ENCODE results near the gene CPN2. TPM values are rescaled to one million over a fixed set of nuclear protein-coding genes. Genes with fewer than 3 reads are reported as not detected.

CPN2 gene
- total RNA-seq, 1 experiment from 2014 or later, result not detected

- DNase-seq (ENCODE audit: low read depth), result no peak
These were observed 1.6 kb upstream of the CPN2 start for GRCh38 chr3:194352667-194353246.

- DNase-seq (ENCODE audit: low read depth), result no peak
These were observed 916 bp upstream of the CPN2 start for GRCh38 chr3:194351952-194352536.

- DNase-seq (ENCODE audit: low read depth), result no peak
These were observed 429 bp downstream of the CPN2 start for GRCh38 chr3:194350726-194351071.

- DNase-seq (ENCODE audit: low read depth), result no peak
These were observed 2.8 kb downstream of the CPN2 start for GRCh38 chr3:194348354-194348753.

- peak; percentile 39 for DNase-seq (ENCODE audit: low read depth)
These were observed 4.5 kb downstream of the CPN2 start for GRCh38 chr3:194346621-194347020.

- DNase-seq (ENCODE audit: low read depth), result no peak
These were observed 5.1 kb downstream of the CPN2 start for GRCh38 chr3:194346035-194346434.

- peak; percentile 77 for DNase-seq (ENCODE audit: low read depth)
These were observed 7.1 kb downstream of the CPN2 start for GRCh38 chr3:194344012-194344411.

- DNase-seq (ENCODE audit: low read depth), result no peak
These were observed 7.6 kb downstream of the CPN2 start for GRCh38 chr3:194343561-194343893.

- no peak for DNase-seq (ENCODE audit: low read depth)
These were observed 8.1 kb downstream of the CPN2 start for GRCh38 chr3:194342861-194343560.

GRCh38 chr3:194340757-194341400, 10.2 kb downstream of the CPN2 start:
- DNase-seq (ENCODE audit: low read depth), result no peak

GRCh38 chr3:194339840-194340239, 11.3 kb downstream of the CPN2 start:
- no peak for DNase-seq (ENCODE audit: low read depth)

GRCh38 chr3:194339356-194339755, 11.8 kb downstream of the CPN2 start:
- no peak for DNase-seq (ENCODE audit: low read depth)

GRCh38 chr3:194337965-194338753, 13.0 kb downstream of the CPN2 start:
- peak; percentile 62 for DNase-seq (ENCODE audit: low read depth)

- DNase-seq (ENCODE audit: low read depth), result no peak
These were observed 14.3 kb downstream of the CPN2 start for GRCh38 chr3:194336601-194337355.

- no peak for DNase-seq (ENCODE audit: low read depth)
These were observed 17.2 kb downstream of the CPN2 start for GRCh38 chr3:194333981-194334320.

- DNase-seq (ENCODE audit: low read depth), result peak; percentile 91
These were observed 17.7 kb downstream of the CPN2 start for GRCh38 chr3:194333212-194333980.

- DNase-seq (ENCODE audit: low read depth), result no peak
These were observed 18.3 kb downstream of the CPN2 start for GRCh38 chr3:194332858-194333211.

- DNase-seq (ENCODE audit: low read depth), result no peak
These were observed 20.5 kb downstream of the CPN2 start for GRCh38 chr3:194330579-194330978.

GRCh38 chr3:194330160-194330559, 21.0 kb downstream of the CPN2 start:
- DNase-seq (ENCODE audit: low read depth), result no peak

- DNase-seq (ENCODE audit: low read depth), result no peak
These were observed 21.6 kb downstream of the CPN2 start for GRCh38 chr3:194329583-194329965.

Measured in Daoy (cell line).